GM10248 (cell line): ENCODE results near the gene CDH22.

Experiments used
- CTCF ChIA-PET: fragments of 300-600 bp; sonication (Branson Sonifier 250); formaldehyde crosslinking; extraction: SDS; loops from one replicate; lab custom pipeline; 2021; ENCODE audit warnings: antibody characterized with exemption; lab: Yijun Ruan, JAX
- POLR2A ChIA-PET: fragments of 350-650 bp; sonication (Branson Sonifier 250); formaldehyde crosslinking; extraction: SDS; loops from one replicate; lab custom pipeline; 2020; ENCODE audit warnings: antibody characterized with exemption; lab: Yijun Ruan, JAX
- DNase-seq: peaks from one replicate; pipeline ENCODE4 v3.0.0; 2012; ENCODE audit errors: extremely low spot score
- CTCF ChIP-seq: IDR thresholded peaks from 2 replicates; pipeline ENCODE4 v1.5.1; 2012; ENCODE audit warnings: mild to moderate bottlenecking, low read depth; ENCODE audit errors: extremely low read depth, missing control alignments, control extremely low read depth

The CDH22 gene

DNA sequence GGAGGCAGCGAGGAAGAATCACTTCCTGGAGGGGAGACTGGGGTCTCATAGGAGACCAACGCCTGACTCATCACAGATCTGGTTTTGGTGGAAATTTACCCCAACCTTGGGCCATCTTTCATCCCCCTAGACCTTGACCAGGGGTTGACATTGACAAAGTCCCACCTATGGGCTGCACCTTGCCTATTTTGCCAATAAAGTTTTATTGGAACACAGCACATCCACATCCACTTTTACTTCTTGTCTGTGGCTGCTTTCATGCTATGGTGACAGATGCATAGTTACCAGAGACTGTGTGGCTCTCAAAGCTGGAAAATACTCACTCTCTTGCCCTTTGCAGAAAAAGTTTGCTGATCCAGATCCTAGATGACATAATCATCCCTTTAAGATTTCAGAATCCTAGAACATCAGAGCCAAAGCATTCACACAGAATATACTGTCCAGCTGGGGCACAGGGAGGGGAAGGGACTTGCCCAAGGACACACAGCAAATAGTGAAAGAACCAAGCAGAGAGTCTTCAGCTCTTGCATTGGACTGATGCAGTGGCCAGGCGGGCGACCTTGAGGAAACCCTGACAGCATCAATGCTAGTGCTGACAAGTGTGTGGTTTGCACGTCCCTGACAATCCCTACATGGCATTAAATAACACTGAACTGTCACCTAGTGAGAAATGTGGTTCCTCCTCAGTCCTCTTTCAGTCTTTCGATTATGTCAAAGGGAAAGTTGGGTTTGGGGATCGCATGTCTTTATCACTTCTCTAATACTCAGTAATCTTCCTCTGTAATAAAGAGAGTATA, 149.0 kb downstream of the CDH22 start:
- DNase-seq: no peak
- no peak for TF ChIP-seq CTCF
- ChIA-PET CTCF (interaction anchor here (0.8 to 1.6 kb wide), 3 partner anchors 15 to 146 kb away, joined by 3 to 7 read pairs (median 4); no protein-coding TSS in a partner anchor), POLR2A (no interaction called here)

GRCh38 chr20:46158476-46158987, 149.8 kb downstream of the CDH22 start:
- TF ChIP-seq CTCF: no peak
- no peak for DNase-seq
- CTCF ChIA-PET: interaction anchor here (0.9 to 2.0 kb wide), 4 partner anchors 8 to 145 kb away, joined by 3 to 7 read pairs (median 6); no protein-coding TSS in a partner anchor
- POLR2A ChIA-PET: no interaction called here

- CTCF ChIA-PET: interaction anchor here (1.0 to 2.0 kb wide), 6 partner anchors 9 to 192 kb away, joined by 3 to 7 read pairs (median 4); no protein-coding TSS in a partner anchor
- POLR2A ChIA-PET: interaction anchor here (0.5 kb wide), 1 partner anchor 32 kb away, joined by 4 read pairs; no protein-coding TSS in a partner anchor
- TF ChIP-seq CTCF: no peak
- DNase-seq: no peak
Measured at GRCh38 chr20:46157625-46158024, 150.7 kb downstream of the CDH22 start.

GRCh38 chr20:46157076-46157592, 151.2 kb downstream of the CDH22 start:
- POLR2A ChIA-PET: interaction anchor here (0.5 kb wide), 1 partner anchor 32 kb away, joined by 4 read pairs; no protein-coding TSS in a partner anchor
- no peak for TF ChIP-seq CTCF
- CTCF ChIA-PET: interaction anchor here (1.0 to 2.0 kb wide), 6 partner anchors 10 to 192 kb away, joined by 3 to 7 read pairs (median 4); no protein-coding TSS in a partner anchor
- DNase-seq: no peak

GRCh38 chr20:46156065-46156464, 152.2 kb downstream of the CDH22 start:
- POLR2A ChIA-PET: no interaction called here
- no peak for TF ChIP-seq CTCF
- CTCF ChIA-PET: interaction anchor here (1.0 to 1.1 kb wide), 2 partner anchors 16 to 141 kb away, joined by 3 to 4 read pairs; no protein-coding TSS in a partner anchor
- DNase-seq: no peak

DNA sequence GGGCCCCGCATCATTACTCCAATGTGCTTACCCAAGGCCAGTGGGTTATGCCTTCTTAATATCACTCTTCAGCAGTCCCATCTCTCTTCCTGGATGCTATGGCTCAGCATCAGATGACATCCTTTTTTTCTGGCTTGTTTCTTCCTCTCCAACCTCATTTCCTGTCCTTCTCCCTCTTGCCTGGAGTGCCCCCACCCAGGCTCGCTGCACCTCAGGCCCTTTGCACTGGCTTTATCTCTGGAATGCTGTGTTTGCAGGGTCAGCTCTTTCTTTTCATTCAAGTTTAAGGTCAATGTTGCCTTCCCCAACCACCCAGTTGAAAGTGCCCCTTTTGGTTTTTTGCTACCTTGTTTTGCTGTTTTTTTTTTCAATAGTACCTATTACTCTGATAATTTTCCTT, 153.5 kb downstream of the CDH22 start:
- CTCF ChIA-PET: no interaction called here
- no peak for DNase-seq
- POLR2A ChIA-PET: no interaction called here
- TF ChIP-seq CTCF: no peak
